Astrocyte (in vitro differentiated cells and primary cell): ENCODE measurements around the gene HECTD2. TPM values are rescaled to one million over a fixed set of nuclear protein-coding genes. Genes with fewer than 3 reads are reported as not detected.
A peak's percentile ranks its signal among the peaks of the same experiment; 100 is the strongest.
"Not testable (repeated sequence)": the region's sequence is repeated elsewhere in the genome, so short reads cannot be mapped to it uniquely, and the experiment has no call there.

Source experiments
- DNase-seq: peaks from one replicate; pipeline ENCODE4 v3.0.0-alpha.2; 2010; ENCODE audit warnings: low read depth
- FAIRE-seq: peaks from 2 replicates; lab custom pipeline; 2011; peaks lifted over from hg19 to GRCh38; lab: Jason Lieb, UNC
- H2AFZ ChIP-seq: 2 replicates; pipeline ENCODE4 v1.6.0; 2012; ENCODE audit warnings: low read depth, low read length, inconsistent platforms
- H3K27ac ChIP-seq: 2 replicates; pipeline ENCODE4 v1.5.1; 2011; ENCODE audit warnings: low read depth, low read length, inconsistent platforms
- H3K27me3 ChIP-seq: 2 replicates; pipeline ENCODE4 v1.6.0; 2011; ENCODE audit warnings: low read length, inconsistent platforms; ENCODE audit not compliant: insufficient read depth
- H3K36me3 ChIP-seq: 2 replicates; pipeline ENCODE4 v1.5.1; 2011; ENCODE audit warnings: low read length, inconsistent platforms; ENCODE audit not compliant: insufficient read depth
- H3K4me1 ChIP-seq: 2 replicates; pipeline ENCODE4 v1.5.1; 2011; ENCODE audit warnings: low read length, inconsistent platforms; ENCODE audit not compliant: insufficient read depth
- H3K4me2 ChIP-seq: 2 replicates; pipeline ENCODE4 v1.6.0; 2012; ENCODE audit warnings: low read length, inconsistent platforms
- H3K4me3 ChIP-seq: 2 replicates; pipeline ENCODE4 v1.5.1; 2011; ENCODE audit warnings: low read depth, mild to moderate bottlenecking, low read length, inconsistent platforms; ENCODE audit not compliant: insufficient read depth
- H3K79me2 ChIP-seq: 2 replicates; pipeline ENCODE4 v1.6.0; 2012; ENCODE audit warnings: mild to moderate bottlenecking, low read length, inconsistent platforms; ENCODE audit not compliant: insufficient read depth
- H3K9ac ChIP-seq: 2 replicates; pipeline ENCODE4 v1.6.0; 2012; ENCODE audit warnings: mild to moderate bottlenecking, low read length, inconsistent platforms
- H3K9me3 ChIP-seq: 2 replicates; pipeline ENCODE4 v1.5.1; 2012; ENCODE audit warnings: low read depth, mild to moderate bottlenecking, low read length, inconsistent platforms; ENCODE audit not compliant: insufficient read depth
- H4K20me1 ChIP-seq: 2 replicates; pipeline ENCODE4 v1.6.0; 2012; ENCODE audit warnings: low read length, inconsistent platforms; ENCODE audit not compliant: insufficient read depth
- H3K27ac Mint-ChIP-seq: one replicate; pipeline ENCODE4 v1.8.0; 2021; ENCODE audit warnings: mild to moderate bottlenecking, mixed read lengths; ENCODE audit not compliant: unreplicated experiment
- H3K27me3 Mint-ChIP-seq: one replicate; pipeline ENCODE4 v1.8.0; 2021; ENCODE audit warnings: low read depth, mixed read lengths; ENCODE audit not compliant: unreplicated experiment
- H3K36me3 Mint-ChIP-seq: one replicate; pipeline ENCODE4 v1.8.0; 2021; ENCODE audit warnings: low read depth, mixed read lengths; ENCODE audit not compliant: unreplicated experiment
- H3K4me1 Mint-ChIP-seq: one replicate; pipeline ENCODE4 v1.8.0; 2021; ENCODE audit warnings: low read depth, mixed read lengths; ENCODE audit not compliant: unreplicated experiment
- H3K4me3 Mint-ChIP-seq: one replicate; pipeline ENCODE4 v1.8.0; 2021; ENCODE audit warnings: mild to moderate bottlenecking, moderate library complexity, mixed read lengths; ENCODE audit not compliant: unreplicated experiment
- H3K9me3 Mint-ChIP-seq: one replicate; pipeline ENCODE4 v1.8.0; 2021; ENCODE audit warnings: mild to moderate bottlenecking, mixed read lengths; ENCODE audit not compliant: unreplicated experiment
- EZH2 ChIP-seq: IDR thresholded peaks from 2 replicates; pipeline ENCODE4 v1.6.1; 2012; ENCODE audit warnings: mild to moderate bottlenecking, low read length, inconsistent platforms; ENCODE audit not compliant: insufficient read depth
- total RNA-seq: library from RNA; stranded (reverse); gene quantifications from 2 replicates; pipeline ENCODE4 v1.2.1, GENCODE V29; 2021
- TF ChIP-seq, protein P1 (sequence below): IDR thresholded peaks from 2 replicates; pipeline ENCODE4 v1.5.1; 2011; ENCODE audit warnings: low read depth, mild to moderate bottlenecking, inconsistent platforms, low read length, moderate library complexity; ENCODE audit not compliant: insufficient read depth

The HECTD2 gene
- total RNA-seq, 1 donor from 2014 or later, result 11.9 TPM

DNA sequence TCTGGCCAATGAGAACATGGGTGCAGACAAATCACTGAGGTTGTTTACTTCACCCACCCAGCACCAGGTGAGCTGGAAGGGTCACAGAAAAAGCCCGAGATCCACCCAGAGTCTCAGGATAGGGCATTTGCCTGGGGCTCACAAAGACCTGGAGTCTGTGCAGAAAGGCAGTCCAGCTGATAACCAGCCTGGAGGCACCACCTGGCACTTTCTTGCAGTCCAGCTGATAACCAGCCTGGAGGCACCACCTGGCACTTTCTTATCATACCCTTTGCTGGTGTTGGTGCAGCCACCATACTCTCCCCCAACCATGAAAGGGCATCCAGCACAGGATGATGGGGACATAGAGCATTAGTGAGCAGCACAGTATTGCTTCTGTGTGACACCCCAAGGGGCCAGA lies 118.6 kb downstream of the HECTD2 start:
- Histone ChIP-seq H3K79me2 (no peaks in the 10 kb centered on the region), H4K20me1 (no peaks in the 10 kb centered on the region), H3K4me3 (no peak overlapping the region), H3K4me2 (no peak overlapping the region), H2AFZ (no peak overlapping the region), H3K9me3 (no peaks in the 10 kb centered on the region), H3K9ac (no peak overlapping the region), H3K27me3 (no peaks in the 10 kb centered on the region), H3K27ac (no peak overlapping the region), H3K4me1 (no peaks in the 10 kb centered on the region), H3K36me3 (no peaks in the 10 kb centered on the region)
- H3K27ac Mint-ChIP-seq, result no peak overlapping the region
- TF ChIP-seq, protein P1, sequence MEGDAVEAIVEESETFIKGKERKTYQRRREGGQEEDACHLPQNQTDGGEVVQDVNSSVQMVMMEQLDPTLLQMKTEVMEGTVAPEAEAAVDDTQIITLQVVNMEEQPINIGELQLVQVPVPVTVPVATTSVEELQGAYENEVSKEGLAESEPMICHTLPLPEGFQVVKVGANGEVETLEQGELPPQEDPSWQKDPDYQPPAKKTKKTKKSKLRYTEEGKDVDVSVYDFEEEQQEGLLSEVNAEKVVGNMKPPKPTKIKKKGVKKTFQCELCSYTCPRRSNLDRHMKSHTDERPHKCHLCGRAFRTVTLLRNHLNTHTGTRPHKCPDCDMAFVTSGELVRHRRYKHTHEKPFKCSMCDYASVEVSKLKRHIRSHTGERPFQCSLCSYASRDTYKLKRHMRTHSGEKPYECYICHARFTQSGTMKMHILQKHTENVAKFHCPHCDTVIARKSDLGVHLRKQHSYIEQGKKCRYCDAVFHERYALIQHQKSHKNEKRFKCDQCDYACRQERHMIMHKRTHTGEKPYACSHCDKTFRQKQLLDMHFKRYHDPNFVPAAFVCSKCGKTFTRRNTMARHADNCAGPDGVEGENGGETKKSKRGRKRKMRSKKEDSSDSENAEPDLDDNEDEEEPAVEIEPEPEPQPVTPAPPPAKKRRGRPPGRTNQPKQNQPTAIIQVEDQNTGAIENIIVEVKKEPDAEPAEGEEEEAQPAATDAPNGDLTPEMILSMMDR, result no peak
- TF ChIP-seq EZH2, result no peak
- no peaks in the 10 kb centered on the region for H3K9me3 Mint-ChIP-seq
- H3K36me3 Mint-ChIP-seq, result no peaks in the 10 kb centered on the region
- peaks cover 2% of the 10 kb centered on the region for H3K4me1 Mint-ChIP-seq
- H3K4me3 Mint-ChIP-seq, result no peak overlapping the region
- DNase-seq (no peak), FAIRE-seq (no peak)
- peaks cover 8% of the 10 kb centered on the region for H3K27me3 Mint-ChIP-seq

DNA sequence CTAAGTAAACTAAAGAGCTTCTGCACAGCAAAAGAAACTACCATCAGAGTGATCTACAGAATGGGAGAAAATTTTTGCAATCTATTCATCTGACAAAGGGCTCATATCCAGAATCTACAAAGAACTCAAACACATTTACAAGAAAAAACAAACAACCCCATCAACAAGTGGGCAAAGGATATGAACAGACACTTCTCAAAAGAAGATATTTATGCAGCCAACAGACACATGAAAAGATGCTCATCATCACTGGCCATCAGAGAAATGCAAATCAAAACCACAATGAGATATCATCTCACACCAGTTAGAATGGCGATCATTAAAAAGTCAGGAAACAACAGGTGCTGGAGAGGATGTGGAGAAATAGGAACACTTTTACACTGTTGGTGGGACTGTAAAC lies 124.6 kb downstream of the HECTD2 start:
- not testable (repeated sequence) for FAIRE-seq, H3K27ac ChIP-seq, H3K9me3 Mint-ChIP-seq

DNA sequence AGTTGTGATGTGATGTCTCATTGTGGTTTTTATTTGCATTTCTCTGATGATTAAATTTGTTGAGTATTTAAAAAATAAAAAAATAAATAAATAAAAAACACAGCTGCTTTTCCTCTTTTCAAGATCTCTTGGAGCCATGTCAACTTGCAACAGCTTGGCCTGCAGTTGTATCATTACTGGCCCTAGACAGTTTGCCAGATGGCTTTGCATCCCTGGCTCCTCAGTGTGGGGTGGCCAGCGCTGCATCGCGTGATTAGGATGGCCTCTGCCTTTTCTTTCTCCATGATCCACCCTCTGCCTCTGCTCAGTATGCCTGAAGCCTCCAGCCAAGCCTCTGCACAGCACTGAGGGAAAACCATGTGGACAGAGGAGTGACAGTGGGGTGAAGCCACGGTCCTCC lies 126.0 kb downstream of the HECTD2 start:
- no peaks in the 10 kb centered on the region for H3K36me3 Mint-ChIP-seq
- H3K27me3 ChIP-seq, result no peaks in the 10 kb centered on the region
- no peak overlapping the region for H3K4me3 Mint-ChIP-seq
- H3K79me2 ChIP-seq, result no peaks in the 10 kb centered on the region
- peaks cover 3% of the 10 kb centered on the region for H3K27me3 Mint-ChIP-seq
- no peak overlapping the region for H3K4me2 ChIP-seq
- no peaks in the 10 kb centered on the region for H3K36me3 ChIP-seq
- TF ChIP-seq, protein P1, result no peak
- no peak for TF ChIP-seq EZH2
- H3K4me3 ChIP-seq, result no peak overlapping the region
- H3K9me3 ChIP-seq, result no peaks in the 10 kb centered on the region
- no peaks in the 10 kb centered on the region for H3K4me1 ChIP-seq
- H3K27ac ChIP-seq, result no peak overlapping the region
- H3K27ac Mint-ChIP-seq, result no peak overlapping the region
- H3K9ac ChIP-seq, result no peak overlapping the region
- DNase-seq (peak; percentile 49), FAIRE-seq (no peak)
- no peaks in the 10 kb centered on the region for H4K20me1 ChIP-seq
- H3K4me1 Mint-ChIP-seq, result no peaks in the 10 kb centered on the region
- no peak overlapping the region for H2AFZ ChIP-seq
- H3K9me3 Mint-ChIP-seq, result peaks cover 4% of the 10 kb centered on the region

More for the DNA sequence above, 124.6 kb downstream of the HECTD2 start:
- not testable (repeated sequence) for H3K4me1 Mint-ChIP-seq, H3K9me3 ChIP-seq, H3K36me3 Mint-ChIP-seq, H3K4me1 ChIP-seq, H4K20me1 ChIP-seq, H3K4me3 ChIP-seq, H3K9ac ChIP-seq, H3K4me3 Mint-ChIP-seq, H3K4me2 ChIP-seq, H3K27ac Mint-ChIP-seq, H3K36me3 ChIP-seq, H3K27me3 Mint-ChIP-seq, H2AFZ ChIP-seq, DNase-seq, H3K27me3 ChIP-seq, H3K79me2 ChIP-seq
